H1 (cell line): Measurements from ENCODE around the gene FBN3. TPM values are rescaled to one million over a fixed set of nuclear protein-coding genes. Genes with fewer than 3 reads are reported as not detected.

Experiments
- ASH2L ChIP-seq: fragments of 200-600, 300-600 bp; sonication (generic); IDR thresholded peaks from one replicate; pipeline ENCODE4 v1.7.1; 2017; ENCODE audit warnings: low read length
- RFX5 ChIP-seq: IDR thresholded peaks from 2 replicates; pipeline ENCODE4 v1.6.1; 2011; ENCODE audit warnings: low read depth, low read length, improper control_type of control experiment, borderline replicate concordance
- TBP ChIP-seq: IDR thresholded peaks from 2 replicates; pipeline ENCODE4 v1.6.1; 2011; ENCODE audit warnings: low read depth, low read length, improper control_type of control experiment
- polyA plus RNA-seq, 7 experiments: library from polyadenylated mRNA; depleted of rRNA in 3 of 7; stranded (reverse) in 5 of 7; unstranded in 2 of 7; fragments of >200 nt in 5 of 7; fragments of 200-250 nt in 2 of 7; gene quantifications; 1 replicate in 5 of 7; 2 replicates in 1 of 7; 4 replicates in 1 of 7; pipeline versions ENCODE4 v1.2.1 to v1.2.3, GENCODE V29; 2011 to 2013; ENCODE audit warnings: missing spikeins in 2 of 7, mixed read lengths in 2 of 7
- total RNA-seq: library from RNA; stranded (reverse); fragmentation: NEBNext Ultra II Directional; extraction: Animal tissue kit (Norgen Biotek cat#: 25700); gene quantifications from 2 replicates; pipeline ENCODE4 v1.2.1, GENCODE V29; 2021

The FBN3 gene
- total and polyA plus RNA-seq, 2 of the 8 experiments (the other 6 are each of a cell fraction or from before 2014, with no cell fraction given) = 37.1 to 38.7 TPM

DNA sequence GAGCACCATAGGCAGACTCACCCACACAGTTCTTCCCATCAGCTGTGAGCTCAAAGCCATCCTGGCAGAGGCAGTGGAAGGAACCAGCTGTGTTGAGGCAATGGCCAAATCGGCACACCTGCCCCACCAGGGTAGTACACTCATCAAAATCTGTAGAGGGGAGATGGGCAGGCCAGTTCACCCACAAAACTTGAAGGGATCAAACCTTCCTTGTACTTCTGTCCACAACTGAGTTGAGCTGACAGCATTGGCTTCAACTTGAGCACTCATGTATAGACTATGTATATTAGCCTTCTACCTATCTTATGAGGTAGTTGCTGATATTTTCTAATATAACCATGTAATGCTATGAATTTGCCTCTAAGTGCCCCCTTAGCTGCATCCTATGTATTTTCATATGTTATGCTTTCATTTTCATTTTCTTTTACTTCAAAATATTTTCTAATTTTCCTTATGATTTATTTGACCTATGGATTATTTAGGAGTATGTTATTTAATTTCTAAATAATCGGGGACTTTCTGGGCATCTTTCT, 54.0 kb downstream of the FBN3 start (continued):
- no peak for TF ChIP-seq RFX5
- TF ChIP-seq TBP = no peak
- TF ChIP-seq ASH2L = no peak
